ENCODE measurements around the gene CBX4.

CBX4 gene

DNA sequence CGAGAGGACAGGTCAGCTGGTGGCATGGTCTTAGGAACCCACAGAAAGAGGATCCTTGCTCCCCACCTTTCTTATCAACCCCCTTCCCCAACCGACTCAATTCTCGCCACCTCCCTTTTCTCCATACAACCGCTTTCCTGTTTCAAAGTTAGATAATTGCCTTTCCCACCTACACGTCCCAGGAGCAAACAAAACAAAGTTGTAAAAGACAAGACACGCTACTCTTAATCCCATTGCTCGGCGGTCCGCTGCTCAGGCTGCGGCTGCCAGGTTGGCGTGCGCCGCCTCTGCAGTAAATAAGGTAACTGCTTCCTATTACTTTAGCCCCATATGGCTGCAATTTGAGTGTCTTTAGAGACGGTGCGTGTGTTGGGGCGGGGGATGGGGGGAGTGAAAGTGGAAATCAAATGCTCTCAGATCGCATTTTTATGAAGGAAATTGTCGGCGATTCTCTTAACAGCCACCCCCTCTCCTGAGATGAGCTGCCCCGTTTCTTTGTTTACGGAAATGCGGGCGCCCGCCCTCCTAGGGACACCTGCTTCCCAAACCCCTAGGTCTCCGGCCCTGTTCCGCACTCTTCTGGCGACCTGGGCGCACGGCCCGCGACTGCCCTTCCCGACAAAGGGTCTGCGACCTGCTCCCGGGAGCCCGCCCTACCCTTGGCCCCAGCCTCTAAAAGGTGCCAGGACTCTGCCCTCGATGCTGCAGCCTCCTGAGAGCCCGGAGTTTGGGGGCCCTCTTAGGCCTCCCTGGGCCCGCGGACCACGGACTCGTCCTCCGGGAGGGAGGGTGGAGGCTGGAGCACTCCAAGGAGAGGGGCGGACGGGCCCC is 38.7 kb downstream of the CBX4 start (continued):
- TF ChIP-seq, protein P1, sequence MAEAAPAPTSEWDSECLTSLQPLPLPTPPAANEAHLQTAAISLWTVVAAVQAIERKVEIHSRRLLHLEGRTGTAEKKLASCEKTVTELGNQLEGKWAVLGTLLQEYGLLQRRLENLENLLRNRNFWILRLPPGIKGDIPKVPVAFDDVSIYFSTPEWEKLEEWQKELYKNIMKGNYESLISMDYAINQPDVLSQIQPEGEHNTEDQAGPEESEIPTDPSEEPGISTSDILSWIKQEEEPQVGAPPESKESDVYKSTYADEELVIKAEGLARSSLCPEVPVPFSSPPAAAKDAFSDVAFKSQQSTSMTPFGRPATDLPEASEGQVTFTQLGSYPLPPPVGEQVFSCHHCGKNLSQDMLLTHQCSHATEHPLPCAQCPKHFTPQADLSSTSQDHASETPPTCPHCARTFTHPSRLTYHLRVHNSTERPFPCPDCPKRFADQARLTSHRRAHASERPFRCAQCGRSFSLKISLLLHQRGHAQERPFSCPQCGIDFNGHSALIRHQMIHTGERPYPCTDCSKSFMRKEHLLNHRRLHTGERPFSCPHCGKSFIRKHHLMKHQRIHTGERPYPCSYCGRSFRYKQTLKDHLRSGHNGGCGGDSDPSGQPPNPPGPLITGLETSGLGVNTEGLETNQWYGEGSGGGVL (tag by site-specific recombination; IDR thresholded peaks at IDR 0.05): peak; percentile 24; the same call in 1 of the 2 replicates
- TF ChIP-seq ZNF776 (tag by site-specific recombination; IDR thresholded peaks at IDR 0.05; ENCODE audit: borderline replicate concordance) (no peak), ZNF639 (tag by site-specific recombination; IDR thresholded peaks at IDR 0.05) (no peak; the same call in 1 of the 2 replicates), ZNF350 (tag by site-specific recombination; IDR thresholded peaks at IDR 0.05) (no peak), ZNF302 (tag by site-specific recombination; IDR thresholded peaks at IDR 0.05; ENCODE audit: low read depth) (no peak), ZSCAN30 (tag by site-specific recombination; IDR thresholded peaks at IDR 0.05) (peak; percentile 21; the same call in 1 of the 2 replicates), ZNF223 (tag by site-specific recombination; IDR thresholded peaks at IDR 0.05) (no peak; the same call in 1 of the 2 replicates), REST (tag by site-specific recombination; IDR thresholded peaks at IDR 0.05) (no peak), ZNF311 (tag by site-specific recombination; IDR thresholded peaks at IDR 0.05; ENCODE audit: borderline replicate concordance) (no peak), ZNF132 (tag by site-specific recombination; IDR thresholded peaks at IDR 0.05; ENCODE audit: borderline replicate concordance) (no peak), ZNF174 (tag by site-specific recombination; IDR thresholded peaks at IDR 0.05) (no peak), ZSCAN23 (tag by site-specific recombination; IDR thresholded peaks at IDR 0.05) (0 out of 2 replicates have a peak, but pooled peaks have one; percentile 10), KLF1 (tag by site-specific recombination; IDR thresholded peaks at IDR 0.05) (no peak), HOXA7 (CRISPR knock-in tag; IDR thresholded peaks at IDR 0.05; ENCODE audit: borderline replicate concordance) (no peak), MEIS1 (CRISPR knock-in tag; IDR thresholded peaks at IDR 0.05; ENCODE audit: borderline replicate concordance) (no peak), ZNF558 (tag by site-specific recombination; IDR thresholded peaks at IDR 0.05) (no peak), GLIS1 (tag by site-specific recombination; IDR thresholded peaks at IDR 0.05) (peak; percentile 72; the same call in 1 of the 2 replicates), ZNF391 (tag by site-specific recombination; IDR thresholded peaks at IDR 0.05; ENCODE audit: borderline replicate concordance, low read depth) (peak; percentile 20; the same call in 1 of the 2 replicates), KLF9 (tag by site-specific recombination; IDR thresholded peaks at IDR 0.05; ENCODE audit: low read depth) (no peak), SCRT2 (tag by site-specific recombination; IDR thresholded peaks at IDR 0.05) (0 out of 2 replicates have a peak, but pooled peaks have one; percentile 8), ZNF140 (tag by site-specific recombination; IDR thresholded peaks at IDR 0.05) (no peak), MYNN (tag by site-specific recombination; IDR thresholded peaks at IDR 0.05; ENCODE audit: borderline replicate concordance) (no peak), KLF10 (tag by site-specific recombination; IDR thresholded peaks at IDR 0.05) (no peak), ZNF37A (tag by site-specific recombination; IDR thresholded peaks at IDR 0.05) (no peak), ZNF426 (tag by site-specific recombination; IDR thresholded peaks at IDR 0.05) (no peak), ZNF121 (tag by site-specific recombination; IDR thresholded peaks at IDR 0.05) (no peak), ZNF626 (tag by site-specific recombination; IDR thresholded peaks at IDR 0.05) (no peak), ZNF785 (tag by site-specific recombination; IDR thresholded peaks at IDR 0.05) (no peak), ZFP3 (tag by site-specific recombination; IDR thresholded peaks at IDR 0.05; ENCODE audit: low read depth) (no peak), GLIS2 (tag by site-specific recombination; IDR thresholded peaks at IDR 0.05) (peak; percentile 81), ZNF292 (tag by site-specific recombination; IDR thresholded peaks at IDR 0.05; ENCODE audit: borderline replicate concordance, low read depth) (no peak), ZNF48 (tag by site-specific recombination; IDR thresholded peaks at IDR 0.05) (no peak)
- TF ChIP-seq, protein P2, sequence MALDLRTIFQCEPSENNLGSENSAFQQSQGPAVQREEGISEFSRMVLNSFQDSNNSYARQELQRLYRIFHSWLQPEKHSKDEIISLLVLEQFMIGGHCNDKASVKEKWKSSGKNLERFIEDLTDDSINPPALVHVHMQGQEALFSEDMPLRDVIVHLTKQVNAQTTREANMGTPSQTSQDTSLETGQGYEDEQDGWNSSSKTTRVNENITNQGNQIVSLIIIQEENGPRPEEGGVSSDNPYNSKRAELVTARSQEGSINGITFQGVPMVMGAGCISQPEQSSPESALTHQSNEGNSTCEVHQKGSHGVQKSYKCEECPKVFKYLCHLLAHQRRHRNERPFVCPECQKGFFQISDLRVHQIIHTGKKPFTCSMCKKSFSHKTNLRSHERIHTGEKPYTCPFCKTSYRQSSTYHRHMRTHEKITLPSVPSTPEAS (tag by site-specific recombination; IDR thresholded peaks at IDR 0.05): no peak
